SKM-1 treated with dmso at 0.1 percent for 144 hours (cell line): ENCODE results near the gene SAA4.
"Not testable (repeated sequence)": the region's sequence is repeated elsewhere in the genome, so short reads cannot be mapped to it uniquely, and the experiment has no call there.

Source experiments
- DNase-seq: peaks from one replicate; lab custom pipeline; 2025; ENCODE audit not compliant: unreplicated experiment; lab: John Stamatoyannopoulos, UW

The SAA4 gene

GRCh38 chr11:18247191-18247581, 10.6 kb upstream of the SAA4 start:
- not testable (repeated sequence) for DNase-seq

- DNase-seq = not testable (repeated sequence)
These were observed 10.0 kb upstream of the SAA4 start for GRCh38 chr11:18246379-18247190.

GRCh38 chr11:18245396-18245795, 8.8 kb upstream of the SAA4 start:
- no peak for DNase-seq

GRCh38 chr11:18243783-18244362, 7.3 kb upstream of the SAA4 start:
- peak; percentile 63 for DNase-seq

GRCh38 chr11:18239655-18240054, 3.1 kb upstream of the SAA4 start:
- no peak for DNase-seq

- no peak for DNase-seq
These were observed 938 bp downstream of the SAA4 start for GRCh38 chr11:18235394-18236334.

- DNase-seq = no peak
These were observed 2.7 kb downstream of the SAA4 start for GRCh38 chr11:18233912-18234311.

GRCh38 chr11:18230859-18231258, 5.7 kb downstream of the SAA4 start:
- DNase-seq = no peak

GRCh38 chr11:18229501-18229900, 7.1 kb downstream of the SAA4 start:
- peak; percentile 2 for DNase-seq

- DNase-seq = no peak
These were observed 10.7 kb downstream of the SAA4 start for GRCh38 chr11:18225913-18226312.

- no peak for DNase-seq
These were observed 12.8 kb downstream of the SAA4 start for GRCh38 chr11:18223591-18224387.

- no peak for DNase-seq
These were observed 13.7 kb downstream of the SAA4 start for GRCh38 chr11:18222814-18223421.

- DNase-seq = no peak
These were observed 15.2 kb downstream of the SAA4 start for GRCh38 chr11:18221274-18221876.

GRCh38 chr11:18209058-18209457, 27.5 kb downstream of the SAA4 start:
- DNase-seq = no peak

- no peak for DNase-seq
These were observed 31.8 kb downstream of the SAA4 start for GRCh38 chr11:18204771-18205170.

- DNase-seq = no peak
These were observed 32.4 kb downstream of the SAA4 start for GRCh38 chr11:18204220-18204619.

GRCh38 chr11:18203723-18204122, 32.9 kb downstream of the SAA4 start:
- no peak for DNase-seq

GRCh38 chr11:18197738-18198137, 38.9 kb downstream of the SAA4 start:
- not testable (repeated sequence) for DNase-seq

- DNase-seq = no peak
These were observed 40.1 kb downstream of the SAA4 start for GRCh38 chr11:18196532-18196931.

- no peak for DNase-seq
These were observed 43.6 kb downstream of the SAA4 start for GRCh38 chr11:18193010-18193409.
